Left colon (tissue), 2 donors: ENCODE data around the gene LMO7. TPM values are rescaled to one million over a fixed set of nuclear protein-coding genes. Genes with fewer than 3 reads are reported as not detected.

Experiments
- ATAC-seq: fragments of 200-7000 bp; cut with Tn5 transposase; one replicate; pipeline ENCODE4 v1.9.1; 2020; ENCODE audit warnings: mild to moderate bottlenecking, moderate library complexity
- DNase-seq, 2 donors: peaks; one replicate each; pipeline ENCODE4 v3.0.0-alpha.2; 2020
- intact Hi-C, 2 donors: fragments of 100-400 bp; cut with DNase I in 1 of 2; cut with micrococcal nuclease in 1 of 2; formaldehyde crosslinking; loops; one replicate each; pipeline versions ENCODE4 v1.11.2 to v1.14.0; 2022; cut with DNase I, micrococcal nuclease
- total RNA-seq, 2 donors: library from RNA; stranded (reverse); fragmentation: NEBNext Ultra II Directional; extraction: Animal tissue kit (Norgen Biotek cat#: 25700); gene quantifications; one replicate each; pipeline ENCODE4 v1.2.1, GENCODE V29; 2021
- donor health status: DM: no; HTN: no; CAD: no.
- donor health status: DM: yes; HTN: yes; CAD: no.

LMO7 gene
- total RNA-seq, 2 donors from 2014 or later: 169 to 239 TPM

GRCh38 chr13:75804605-75805004 lies 168.5 kb downstream of the LMO7 start:
- intact Hi-C loops: no loop called here
- ATAC-seq: no peak
- DNase-seq: no peak

GRCh38 chr13:75806117-75806516 lies 170.0 kb downstream of the LMO7 start:
- intact Hi-C loops: no loop called here
- DNase-seq (no peak), ATAC-seq (no peak)

GRCh38 chr13:75811361-75811760 lies 175.2 kb downstream of the LMO7 start:
- DNase-seq (no peak), ATAC-seq (no peak)
- intact Hi-C loops: no loop called here

GRCh38 chr13:75811841-75812240 lies 175.7 kb downstream of the LMO7 start:
- intact Hi-C loops: no loop called here
- no peak for ATAC-seq

GRCh38 chr13:75812751-75813181 lies 176.6 kb downstream of the LMO7 start:
- intact Hi-C loops: no loop called here
- ATAC-seq (peak; percentile 9), DNase-seq (no peak)

More at GRCh38 chr13:75811841-75812240, 175.7 kb downstream of the LMO7 start:
- DNase-seq: no peak

GRCh38 chr13:75813323-75813722 lies 177.2 kb downstream of the LMO7 start:
- DNase-seq (no peak), ATAC-seq (no peak)
- intact Hi-C loops: no loop called here

- intact Hi-C loops: no loop called here
- DNase-seq (no peak), ATAC-seq (no peak)
Observed at GRCh38 chr13:75818179-75818967, 182.2 kb downstream of the LMO7 start.

GRCh38 chr13:75818968-75819225 lies 182.8 kb downstream of the LMO7 start:
- ATAC-seq (no peak), DNase-seq (no peak)
- intact Hi-C loops: no loop called here

GRCh38 chr13:75825161-75825560 lies 189.0 kb downstream of the LMO7 start:
- intact Hi-C loops: no loop called here
- DNase-seq (no peak), ATAC-seq (no peak)

GRCh38 chr13:75825594-75825993 lies 189.5 kb downstream of the LMO7 start:
- DNase-seq (no peak), ATAC-seq (no peak)
- intact Hi-C loops: no loop called here

- intact Hi-C loops: no loop called here
- ATAC-seq: no peak
Observed at GRCh38 chr13:75826391-75826790, 190.3 kb downstream of the LMO7 start.

GRCh38 chr13:75829830-75830229 lies 193.7 kb downstream of the LMO7 start:
- intact Hi-C loops: no loop called here
- ATAC-seq (no peak), DNase-seq (no peak)

More at GRCh38 chr13:75826391-75826790, 190.3 kb downstream of the LMO7 start:
- DNase-seq: no peak

- DNase-seq (no peak), ATAC-seq (no peak)
- intact Hi-C loops: no loop called here
Observed at GRCh38 chr13:75830842-75831241, 194.7 kb downstream of the LMO7 start.

- intact Hi-C loops: no loop called here
- DNase-seq (no peak), ATAC-seq (no peak)
Observed at GRCh38 chr13:75831389-75831788, 195.3 kb downstream of the LMO7 start.

GRCh38 chr13:75832812-75833211 lies 196.7 kb downstream of the LMO7 start:
- ATAC-seq: no peak
- intact Hi-C loops: no loop called here
- no peak for DNase-seq

GRCh38 chr13:75836441-75836840 lies 200.3 kb downstream of the LMO7 start:
- ATAC-seq (peak; percentile 87), DNase-seq (peak in 1 of 2 donors; percentile 24)
- intact Hi-C loops: no loop called here

- ATAC-seq (no peak), DNase-seq (no peak)
- intact Hi-C loops: no loop called here
Observed at GRCh38 chr13:75838366-75839005, 202.4 kb downstream of the LMO7 start.

GRCh38 chr13:75839406-75839805 lies 203.3 kb downstream of the LMO7 start:
- DNase-seq (no peak), ATAC-seq (no peak)
- intact Hi-C loops: no loop called here

GRCh38 chr13:75841905-75842304 lies 205.8 kb downstream of the LMO7 start:
- ATAC-seq (no peak), DNase-seq (no peak)
- intact Hi-C loops: no loop called here

- DNase-seq (no peak), ATAC-seq (no peak)
- intact Hi-C loops: no loop called here
Observed at GRCh38 chr13:75843074-75843473, 206.9 kb downstream of the LMO7 start.

- DNase-seq: no peak
- ATAC-seq: no peak
- intact Hi-C loops: no loop called here
Observed at GRCh38 chr13:75843991-75844390, 207.9 kb downstream of the LMO7 start.
